SJSA1 (cell line): Measurements from ENCODE around the gene PLEKHA8. TPM values are rescaled to one million over a fixed set of nuclear protein-coding genes. Genes with fewer than 3 reads are reported as not detected.

ENCODE experiments used
- DNase-seq, 2 experiments: peaks; one replicate each; pipeline ENCODE4 v3.0.0-alpha.2; 2015 to 2020; ENCODE audit warnings: low spot score in 2 of 2, low read depth in 1 of 2
- H3K27ac ChIP-seq: fragments of 250-450 bp; sonication (Bioruptor Pico); 2 replicates; pipeline ENCODE4 v1.5.1; 2020; ENCODE audit warnings: mild to moderate bottlenecking, moderate library complexity
- H3K27me3 ChIP-seq: fragments of 250-450 bp; sonication (Bioruptor Pico); replicated peaks from 2 replicates; pipeline ENCODE4 v1.5.1; 2020; ENCODE audit warnings: mild to moderate bottlenecking, moderate library complexity
- H3K36me3 ChIP-seq: fragments of 250-450 bp; sonication (Bioruptor Pico); 2 replicates; pipeline ENCODE4 v1.5.1; 2020; ENCODE audit warnings: mild to moderate bottlenecking
- H3K4me1 ChIP-seq: fragments of 250-450 bp; sonication (Bioruptor Pico); replicated peaks from 2 replicates; pipeline ENCODE4 v1.6.1; 2021; ENCODE audit warnings: mild to moderate bottlenecking
- H3K4me3 ChIP-seq: fragments of 250-450 bp; sonication (Bioruptor Pico); 2 replicates; pipeline ENCODE4 v1.5.1; 2020; ENCODE audit warnings: mild to moderate bottlenecking
- H3K9me3 ChIP-seq: fragments of 250-450 bp; sonication (Bioruptor Pico); replicated peaks from 2 replicates; pipeline ENCODE4 v1.5.1; 2020; ENCODE audit warnings: mild to moderate bottlenecking
- total RNA-seq: library from RNA; depleted of rRNA; stranded (reverse); fragments of >200 nt; shearing (Covaris generic); gene quantifications from 2 replicates; pipeline ENCODE4 v1.2.3, GENCODE V29; 2014

The PLEKHA8 gene
- total RNA-seq, 1 experiment from 2014 or later = 12.5 TPM

DNA sequence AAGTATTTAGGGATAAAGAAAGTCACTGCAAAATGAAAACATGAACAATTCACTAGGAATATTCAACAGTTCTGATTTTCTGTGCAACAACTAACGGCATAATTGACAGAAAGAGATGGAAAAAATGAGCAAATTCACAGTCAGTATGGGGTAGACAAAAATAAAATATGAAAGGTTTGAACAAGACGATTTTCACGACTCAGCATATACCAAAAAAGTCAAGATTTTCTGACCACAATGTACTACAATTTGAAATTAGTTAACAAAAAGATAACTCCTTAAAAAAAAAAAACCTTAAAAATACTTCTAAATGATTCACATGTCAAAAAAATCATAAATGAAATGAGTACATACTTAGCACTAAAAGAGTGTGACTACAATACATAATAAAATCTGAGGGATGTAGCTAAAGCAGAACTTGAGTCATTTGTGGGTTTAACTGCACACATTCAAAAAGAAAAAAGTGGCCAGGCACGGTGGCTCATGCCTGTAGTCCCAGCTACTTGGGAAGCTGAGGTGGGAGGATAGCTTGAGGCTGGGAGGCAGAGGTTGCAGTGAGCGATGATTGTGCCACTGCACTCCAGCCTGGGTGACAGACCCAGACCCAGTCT lies 84.0 kb downstream of the PLEKHA8 start:
- no peaks in the 10 kb centered on the region for H3K4me1 ChIP-seq
- H3K36me3 ChIP-seq = no peaks in the 10 kb centered on the region
- no peaks in the 10 kb centered on the region for H3K27me3 ChIP-seq
- DNase-seq = no peak
- no peak overlapping the region for H3K27ac ChIP-seq
- H3K4me3 ChIP-seq = no peak overlapping the region
- H3K9me3 ChIP-seq = peaks cover 3% of the 10 kb centered on the region; the same call in 1 of the 2 replicates

DNA sequence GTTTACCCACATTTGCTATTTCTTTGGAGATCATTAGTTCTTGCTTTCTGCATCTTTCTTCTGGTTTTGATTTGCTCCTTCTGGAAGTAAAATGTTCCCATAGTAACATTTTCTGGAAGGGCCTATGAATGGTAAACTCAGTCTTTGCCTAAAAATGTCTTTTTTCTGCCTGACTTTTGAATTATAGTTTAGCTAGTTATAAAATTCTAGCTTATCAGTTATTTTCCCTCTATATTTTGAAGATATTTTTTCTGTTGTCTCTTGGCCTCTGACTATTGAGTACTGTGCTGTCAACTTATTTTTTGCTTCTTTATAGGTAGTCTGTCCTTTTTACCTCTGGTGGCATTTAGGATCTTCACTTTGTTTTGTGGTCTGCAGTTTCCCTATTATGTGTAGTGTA lies 84.9 kb downstream of the PLEKHA8 start:
- peaks cover 3% of the 10 kb centered on the region; the same call in 1 of the 2 replicates for H3K9me3 ChIP-seq
- DNase-seq = no peak
- no peaks in the 10 kb centered on the region for H3K4me1 ChIP-seq
- H3K4me3 ChIP-seq = no peak overlapping the region
- H3K27ac ChIP-seq = no peak overlapping the region
- no peaks in the 10 kb centered on the region for H3K36me3 ChIP-seq
- H3K27me3 ChIP-seq = no peaks in the 10 kb centered on the region

DNA sequence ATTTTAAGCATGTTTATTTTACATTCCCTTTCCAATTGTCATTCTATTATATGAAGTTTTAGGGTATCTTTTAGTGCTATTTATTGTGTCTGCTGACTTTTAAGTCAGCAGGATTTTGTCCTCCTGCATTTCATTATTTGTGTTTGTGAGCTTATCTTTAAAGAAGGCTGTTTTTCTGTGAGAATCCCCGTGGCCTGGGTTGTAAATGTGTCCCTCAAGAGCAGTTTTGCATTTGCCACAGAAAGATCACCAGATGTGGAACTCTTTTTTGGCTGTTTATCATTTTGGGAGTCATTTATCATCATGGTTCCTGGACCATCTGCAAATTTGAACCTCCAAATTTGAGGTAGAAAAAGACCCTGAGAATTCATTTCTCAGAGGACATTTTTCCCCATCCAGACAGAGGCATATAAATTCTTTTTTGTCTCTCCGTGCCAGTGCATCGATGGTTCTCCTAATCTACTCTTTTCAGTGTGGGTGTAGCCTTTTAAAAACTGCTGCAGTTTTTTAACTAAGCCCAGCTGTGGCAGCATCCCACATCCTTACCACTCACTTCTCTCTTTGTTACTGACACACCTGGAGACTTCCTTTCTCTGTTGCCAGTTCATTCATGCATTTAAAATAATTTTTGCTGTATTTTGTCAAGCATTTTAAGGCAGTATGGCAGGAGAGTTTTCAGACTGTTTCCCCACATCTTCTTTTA lies 86.5 kb downstream of the PLEKHA8 start:
- Histone ChIP-seq H3K4me1 (no peaks in the 10 kb centered on the region), H3K36me3 (no peaks in the 10 kb centered on the region)
- DNase-seq = no peak

DNA sequence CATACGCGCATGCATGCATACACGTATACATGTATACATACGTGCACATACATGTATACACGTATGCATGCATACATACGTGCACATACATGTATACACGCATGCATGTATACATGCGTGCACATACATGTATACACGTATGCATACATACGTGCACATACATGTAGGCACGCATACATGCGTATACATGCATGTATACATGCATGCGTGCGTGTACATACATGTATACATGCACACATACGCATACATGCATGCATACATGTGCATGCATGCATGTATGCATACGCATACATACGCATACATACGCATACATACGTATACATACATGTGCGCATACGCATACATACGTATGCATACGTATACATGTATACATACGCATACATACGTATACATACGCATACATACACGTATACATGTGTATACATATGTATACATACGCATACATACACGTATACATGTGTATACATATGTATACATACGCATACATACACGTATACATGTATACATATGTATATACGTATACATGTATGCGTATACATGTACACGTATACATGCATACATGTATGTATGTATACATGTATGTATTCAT lies 87.6 kb downstream of the PLEKHA8 start:
- H3K36me3 ChIP-seq = no peaks in the 10 kb centered on the region
- no peak for DNase-seq
- H3K4me1 ChIP-seq = no peaks in the 10 kb centered on the region
- H3K4me3 ChIP-seq = no peak overlapping the region
- no peaks in the 10 kb centered on the region for H3K27me3 ChIP-seq
- H3K9me3 ChIP-seq = peaks cover 3% of the 10 kb centered on the region; the same call in 1 of the 2 replicates
- no peak overlapping the region for H3K27ac ChIP-seq

More for the DNA sequence above, 86.5 kb downstream of the PLEKHA8 start:
- Histone ChIP-seq H3K9me3 (peaks cover 3% of the 10 kb centered on the region; the same call in 1 of the 2 replicates), H3K4me3 (no peak overlapping the region), H3K27me3 (no peaks in the 10 kb centered on the region), H3K27ac (no peak overlapping the region)

DNA sequence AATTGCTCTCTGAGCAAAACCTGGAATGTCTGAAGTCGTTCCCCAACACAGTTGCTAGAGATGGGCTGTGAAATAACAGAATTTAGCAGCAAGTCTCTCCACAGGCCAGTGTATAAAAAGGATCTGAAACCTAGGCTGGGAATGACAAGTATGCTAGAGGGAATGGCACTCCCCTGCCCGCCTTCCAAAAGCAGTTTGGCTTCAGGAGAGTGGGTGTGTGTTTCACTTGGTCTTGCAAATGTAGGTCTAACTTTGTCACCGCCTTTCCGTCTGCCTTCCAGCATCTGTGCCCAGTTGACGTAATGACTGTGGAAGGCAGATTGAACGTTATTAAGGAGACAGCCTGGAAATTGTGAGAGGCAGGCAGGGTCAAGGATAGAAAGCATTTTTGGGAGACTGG lies 88.6 kb downstream of the PLEKHA8 start:
- no peak for DNase-seq
- no peaks in the 10 kb centered on the region for H3K27me3 ChIP-seq
- H3K36me3 ChIP-seq = no peaks in the 10 kb centered on the region
- no peaks in the 10 kb centered on the region for H3K4me1 ChIP-seq
- H3K9me3 ChIP-seq = peaks cover 3% of the 10 kb centered on the region; the same call in 1 of the 2 replicates
- H3K4me3 ChIP-seq = no peak overlapping the region
- H3K27ac ChIP-seq = no peak overlapping the region

DNA sequence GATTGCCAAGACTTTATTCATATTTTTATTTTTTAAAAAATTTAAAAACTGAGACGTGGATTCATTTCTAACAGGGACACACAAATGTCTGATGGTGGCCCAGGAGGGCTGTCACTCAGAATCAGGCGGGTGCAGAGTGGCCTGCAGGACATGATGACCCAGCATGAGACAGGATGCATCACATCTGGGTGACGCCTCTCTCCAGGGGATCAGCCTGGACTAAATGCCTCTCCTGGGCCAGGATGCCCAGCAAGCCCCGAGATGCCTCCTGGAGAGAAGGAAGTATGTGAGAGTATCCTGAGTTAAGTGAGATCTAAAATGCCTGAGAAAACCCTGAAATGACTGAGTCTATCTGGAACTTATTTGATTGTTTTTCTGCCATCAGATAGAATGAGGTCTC lies 89.7 kb downstream of the PLEKHA8 start:
- DNase-seq = no peak
- Histone ChIP-seq H3K9me3 (peaks cover 3% of the 10 kb centered on the region; the same call in 1 of the 2 replicates), H3K4me1 (no peaks in the 10 kb centered on the region), H3K27me3 (no peaks in the 10 kb centered on the region), H3K36me3 (no peaks in the 10 kb centered on the region), H3K4me3 (no peak overlapping the region), H3K27ac (no peak overlapping the region)

DNA sequence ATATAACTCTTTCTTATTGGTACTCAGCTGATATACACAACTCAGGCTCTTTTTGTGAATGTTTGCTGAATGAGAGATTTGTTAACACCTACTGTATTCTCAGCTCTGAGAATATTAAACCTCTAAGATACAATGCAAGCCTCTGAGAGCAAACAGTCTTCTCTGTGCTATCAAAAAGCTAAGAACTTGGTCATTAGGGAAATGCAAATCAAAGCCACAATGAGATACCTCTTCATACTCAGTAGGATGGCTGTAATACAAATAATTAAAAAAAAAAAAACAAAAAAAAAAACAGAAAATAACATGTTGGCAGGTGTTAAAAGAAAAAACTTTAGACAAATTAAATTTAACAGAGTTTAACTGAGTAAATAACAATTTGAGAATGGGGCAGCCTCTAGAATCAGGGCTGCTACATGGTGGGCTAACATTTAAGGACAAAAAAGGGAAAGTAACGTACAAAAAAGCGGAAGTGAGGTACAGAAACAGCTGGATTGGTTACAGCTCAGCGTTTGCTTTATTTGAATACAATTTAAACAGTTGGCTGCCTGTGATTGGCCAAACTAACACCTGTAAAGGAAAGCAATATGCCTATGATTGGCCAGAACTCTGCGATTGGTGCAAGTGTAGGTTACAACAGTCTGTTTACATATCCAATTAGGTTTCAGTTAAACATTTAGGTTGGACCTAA lies 91.8 kb downstream of the PLEKHA8 start:
- no peak for DNase-seq
- Histone ChIP-seq H3K4me1 (no peaks in the 10 kb centered on the region), H3K36me3 (no peaks in the 10 kb centered on the region), H3K27ac (no peak overlapping the region), H3K9me3 (no peaks in the 10 kb centered on the region; the same call in 1 of the 2 replicates), H3K27me3 (no peaks in the 10 kb centered on the region), H3K4me3 (no peak overlapping the region)

DNA sequence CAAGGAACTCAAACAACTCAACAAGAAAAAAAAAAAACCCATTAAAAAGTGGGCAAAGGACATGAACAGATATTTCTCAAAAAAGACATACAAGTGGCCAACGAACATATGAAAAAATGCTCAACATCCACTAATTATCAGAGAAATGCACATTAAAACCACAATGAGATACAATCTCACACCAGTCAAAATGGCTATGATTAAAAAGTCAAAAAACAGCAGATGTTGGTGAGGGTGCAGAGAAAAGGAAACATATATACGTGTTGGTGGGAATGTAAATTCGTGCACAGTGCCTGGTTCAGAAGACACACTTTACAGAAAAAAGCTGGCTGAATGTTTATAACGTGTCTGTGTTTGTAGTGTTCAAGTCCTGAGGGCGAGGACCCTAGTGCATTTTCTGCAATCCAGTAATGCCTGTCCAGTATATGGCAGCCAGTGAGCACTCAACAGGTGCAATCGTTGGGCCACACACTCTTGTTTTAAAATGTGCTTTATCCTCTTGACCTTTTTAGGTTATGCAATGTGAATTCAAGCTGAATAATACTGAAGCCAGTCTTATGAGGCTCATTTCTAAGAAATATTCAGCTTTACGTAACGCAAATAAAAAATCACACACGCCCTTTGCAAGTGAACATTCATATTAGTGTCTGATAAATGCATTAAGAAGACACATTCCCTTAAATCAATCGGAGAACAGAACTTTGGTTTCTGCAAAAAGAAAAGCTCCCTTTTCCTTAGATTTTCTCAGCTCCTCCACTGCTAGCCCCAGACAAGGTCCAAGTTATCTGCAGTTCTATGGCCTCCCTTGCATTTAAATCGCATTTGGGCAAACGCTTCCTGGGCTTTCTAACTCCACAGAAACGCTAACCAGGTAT lies 105.8 kb downstream of the PLEKHA8 start:
- H3K27me3 ChIP-seq = no peaks in the 10 kb centered on the region
- no peaks in the 10 kb centered on the region; the same call in 1 of the 2 replicates for H3K9me3 ChIP-seq
- peaks cover 7% of the 10 kb centered on the region for H3K36me3 ChIP-seq
- DNase-seq = no peak
- H3K4me3 ChIP-seq = peak overlapping the region; percentile 91
- H3K27ac ChIP-seq = peak overlapping the region; percentile 60
- peaks cover 15% of the 10 kb centered on the region for H3K4me1 ChIP-seq

DNA sequence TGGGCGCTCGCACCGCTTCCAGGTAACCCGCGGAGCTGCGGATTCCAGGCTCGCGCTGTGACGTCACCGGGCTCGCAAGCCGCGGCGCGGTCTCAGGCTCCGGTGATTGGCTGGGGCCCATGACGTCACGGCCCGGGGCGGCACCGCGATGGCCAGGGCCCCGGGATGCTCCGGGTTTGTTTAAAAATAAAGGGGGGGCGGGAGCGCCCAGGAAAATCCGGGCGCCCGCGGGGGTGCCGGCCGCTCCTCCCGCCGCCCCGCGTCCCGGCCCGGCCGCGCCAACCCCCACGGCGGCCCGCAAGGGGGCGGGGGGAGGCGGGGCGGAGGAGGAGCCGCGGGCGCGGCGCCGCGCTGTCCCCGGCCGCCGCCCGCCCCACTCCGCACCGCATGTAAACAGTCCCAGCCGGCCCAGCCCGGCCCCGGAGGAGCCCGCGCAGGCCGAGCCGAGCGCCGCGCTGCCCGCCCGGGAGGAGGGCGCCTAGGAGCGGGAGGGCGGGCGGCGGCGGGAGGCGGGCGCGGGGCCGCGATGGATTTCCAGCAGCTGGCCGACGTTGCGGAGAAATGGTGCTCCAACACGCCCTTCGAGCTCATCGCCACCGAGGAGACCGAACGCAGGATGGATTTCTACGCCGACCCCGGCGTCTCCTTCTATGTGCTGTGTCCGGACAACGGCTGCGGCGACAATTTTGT lies 106.5 kb downstream of the PLEKHA8 start, which contains the start of gene MTURN:
TSS of gene MTURN (plus strand) at position 376 of the 690 bp plus-strand sequence. CDS start at position 527, 151 bp downstream.
- Histone ChIP-seq H3K4me3 (peak within 1 kb of the TSS; percentile 91), H3K4me1 (peaks cover 15% of the 10 kb centered on the region), H3K27ac (peak within 1 kb of the TSS; percentile 78), H3K36me3 (peaks cover 7% of the 10 kb centered on the region), H3K27me3 (no peaks in the 10 kb centered on the region), H3K9me3 (no peaks in the 10 kb centered on the region; the same call in 1 of the 2 replicates)
- DNase-seq = peak; percentile 79 to 86

DNA sequence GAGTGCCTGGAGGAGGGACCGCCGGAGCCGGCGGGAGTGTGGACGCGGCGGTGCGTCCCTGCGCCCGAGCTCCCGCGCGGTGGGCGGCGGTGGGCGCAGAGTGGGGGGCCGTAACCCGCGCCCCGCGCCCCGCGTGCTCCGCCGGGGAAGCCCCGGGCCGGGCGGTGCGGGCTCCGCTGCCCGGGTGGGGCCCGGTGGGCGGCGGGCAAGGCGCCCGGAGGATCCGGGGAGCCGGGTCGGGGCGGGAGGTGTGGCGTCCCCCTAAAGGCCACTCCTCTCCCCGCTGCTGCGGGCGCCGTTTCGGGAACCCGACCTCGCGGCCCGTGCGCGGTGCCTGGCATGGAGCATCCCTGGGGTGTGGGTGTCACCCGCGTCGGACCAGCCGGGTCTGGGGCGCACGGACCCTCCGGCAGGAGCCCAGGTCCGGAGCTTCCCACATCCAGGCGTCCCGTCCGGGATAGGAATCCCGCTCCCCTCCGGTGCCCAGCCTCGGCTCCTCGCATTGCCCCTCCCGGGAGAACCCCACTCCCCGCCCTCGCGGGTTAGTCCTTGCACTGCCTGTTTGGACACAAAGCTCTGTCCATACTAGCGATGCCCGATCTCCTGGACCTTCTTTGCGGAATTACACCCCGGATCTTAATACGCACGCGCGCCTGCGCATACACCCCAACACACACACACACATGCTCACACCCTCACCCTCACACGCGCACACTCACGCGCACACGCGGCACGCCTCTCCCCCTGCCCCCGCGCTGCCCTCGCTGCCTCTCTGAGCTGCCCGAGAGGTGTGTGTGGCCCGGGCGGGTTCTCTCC lies 107.3 kb downstream of the PLEKHA8 start:
- Histone ChIP-seq H3K4me3 (peak overlapping the region; percentile 91), H3K27me3 (no peaks in the 10 kb centered on the region), H3K36me3 (peaks cover 7% of the 10 kb centered on the region), H3K4me1 (peaks cover 15% of the 10 kb centered on the region), H3K9me3 (no peaks in the 10 kb centered on the region; the same call in 1 of the 2 replicates), H3K27ac (peak overlapping the region; percentile 78)
- DNase-seq = peak; percentile 70 to 71

DNA sequence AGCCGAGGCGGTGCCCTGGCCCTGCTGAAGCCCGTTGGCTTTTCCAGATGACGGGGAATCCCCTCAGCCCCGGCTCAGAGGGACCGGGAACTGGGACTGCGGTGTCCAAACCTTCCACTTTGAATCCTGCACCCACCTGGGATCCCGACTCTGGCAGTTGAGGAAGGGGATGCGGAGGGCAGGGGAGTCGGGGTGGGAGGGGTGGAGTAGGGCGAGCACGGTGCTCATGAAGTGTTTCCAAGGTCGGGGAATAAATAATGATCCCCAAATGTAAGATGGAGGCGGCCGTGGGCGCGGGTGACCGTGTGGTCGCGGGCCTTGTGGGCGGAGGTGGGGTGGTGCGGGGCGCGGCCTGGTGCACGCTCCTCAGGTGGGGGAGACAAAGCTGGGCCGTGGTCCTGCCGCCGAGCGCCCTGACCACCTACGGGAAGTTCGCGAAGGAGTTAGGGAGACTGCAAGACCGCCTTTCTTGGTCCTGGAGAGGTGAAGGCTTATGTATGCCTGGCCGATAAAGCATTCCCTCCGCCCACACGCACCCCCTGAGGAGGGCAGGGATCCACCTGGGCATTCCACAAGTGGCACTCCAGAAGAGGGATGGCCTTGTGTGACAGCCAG lies 108.0 kb downstream of the PLEKHA8 start:
- Histone ChIP-seq H3K27me3 (no peaks in the 10 kb centered on the region), H3K4me1 (peaks cover 15% of the 10 kb centered on the region), H3K36me3 (peaks cover 7% of the 10 kb centered on the region), H3K4me3 (peak overlapping the region; percentile 91), H3K27ac (peak overlapping the region; percentile 78), H3K9me3 (no peaks in the 10 kb centered on the region; the same call in 1 of the 2 replicates)
- no peak for DNase-seq
